ENCODE results near the gene MCTP1.

DNA sequence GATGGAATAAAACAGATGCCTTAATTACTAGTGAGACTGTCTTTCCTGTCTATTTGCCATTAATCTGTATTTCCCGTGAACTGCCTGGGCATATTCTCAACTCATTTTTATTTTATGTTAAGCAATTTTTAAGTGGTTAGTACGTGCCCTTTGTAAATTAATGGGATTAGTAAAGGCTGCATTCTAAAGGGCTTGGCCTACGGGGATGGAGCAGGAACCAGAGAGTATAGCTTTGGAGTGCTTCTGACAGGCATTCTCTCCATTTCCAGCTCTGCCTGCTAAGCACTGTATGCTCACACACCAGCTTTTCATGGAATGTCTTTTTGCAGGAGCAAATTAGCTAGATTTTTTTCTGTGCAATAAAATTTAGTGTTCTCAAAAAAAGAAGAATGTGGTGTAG is 241.2 kb downstream of the MCTP1 start:
- no peak for TF ChIP-seq EZH2 (IDR thresholded peaks at IDR 0.05; ENCODE audit: low read length, unreplicated experiment)
- TF ChIP-seq, protein P1, sequence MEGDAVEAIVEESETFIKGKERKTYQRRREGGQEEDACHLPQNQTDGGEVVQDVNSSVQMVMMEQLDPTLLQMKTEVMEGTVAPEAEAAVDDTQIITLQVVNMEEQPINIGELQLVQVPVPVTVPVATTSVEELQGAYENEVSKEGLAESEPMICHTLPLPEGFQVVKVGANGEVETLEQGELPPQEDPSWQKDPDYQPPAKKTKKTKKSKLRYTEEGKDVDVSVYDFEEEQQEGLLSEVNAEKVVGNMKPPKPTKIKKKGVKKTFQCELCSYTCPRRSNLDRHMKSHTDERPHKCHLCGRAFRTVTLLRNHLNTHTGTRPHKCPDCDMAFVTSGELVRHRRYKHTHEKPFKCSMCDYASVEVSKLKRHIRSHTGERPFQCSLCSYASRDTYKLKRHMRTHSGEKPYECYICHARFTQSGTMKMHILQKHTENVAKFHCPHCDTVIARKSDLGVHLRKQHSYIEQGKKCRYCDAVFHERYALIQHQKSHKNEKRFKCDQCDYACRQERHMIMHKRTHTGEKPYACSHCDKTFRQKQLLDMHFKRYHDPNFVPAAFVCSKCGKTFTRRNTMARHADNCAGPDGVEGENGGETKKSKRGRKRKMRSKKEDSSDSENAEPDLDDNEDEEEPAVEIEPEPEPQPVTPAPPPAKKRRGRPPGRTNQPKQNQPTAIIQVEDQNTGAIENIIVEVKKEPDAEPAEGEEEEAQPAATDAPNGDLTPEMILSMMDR (conservative IDR thresholded peaks at IDR 0.05; ENCODE audit: low read depth, low read length), result no peak
